Activated CD4-positive, alpha-beta T cell treated with anti-CD3 and anti-CD28 coated beads, Interleukin-2, amount 10 ng/mL, durations not matched to agents 7 days and 5 days (primary cell): ENCODE measurements around the gene SELENOI. TPM values are rescaled to one million over a fixed set of nuclear protein-coding genes. Genes with fewer than 3 reads are reported as not detected.
A peak's percentile ranks its signal among the peaks of the same experiment; 100 is the strongest.
"Not testable (repeated sequence)": the region's sequence is repeated elsewhere in the genome, so short reads cannot be mapped to it uniquely, and the experiment has no call there.

Experiments
- CTCF ChIA-PET: fragments of 350-600 bp; sonication (Branson Sonifier 250); formaldehyde crosslinking; loops from one replicate; lab custom pipeline; 2021; ENCODE audit warnings: antibody characterized with exemption; lab: Charles Lee
- POLR2A ChIA-PET: fragments of 350-600 bp; sonication (Branson Sonifier 250); formaldehyde crosslinking; loops from one replicate; lab custom pipeline; 2021; ENCODE audit warnings: antibody characterized with exemption; lab: Charles Lee
- DNase-seq: peaks from one replicate; pipeline ENCODE4 v3.0.0-alpha.2; 2020
- H3K27ac Mint-ChIP-seq: one replicate; pipeline ENCODE4 v1.8.0; 2021; ENCODE audit warnings: mild to moderate bottlenecking, moderate library complexity, mixed read lengths
- H3K27me3 Mint-ChIP-seq: one replicate; pipeline ENCODE4 v1.8.0; 2021; ENCODE audit warnings: mixed read lengths
- H3K36me3 Mint-ChIP-seq: one replicate; pipeline ENCODE4 v1.8.0; 2021; ENCODE audit warnings: low read depth, mixed read lengths
- H3K4me1 Mint-ChIP-seq: one replicate; pipeline ENCODE4 v1.8.0; 2021; ENCODE audit warnings: mixed read lengths
- H3K4me3 Mint-ChIP-seq: one replicate; pipeline ENCODE4 v1.8.0; 2021; ENCODE audit warnings: mild to moderate bottlenecking, moderate library complexity, mixed read lengths
- H3K9me3 Mint-ChIP-seq: one replicate; pipeline ENCODE4 v1.8.0; 2021; ENCODE audit warnings: mixed read lengths
- total RNA-seq, 2 experiments: library from RNA; stranded (reverse); gene quantifications; one replicate each; pipeline ENCODE4 v1.2.3, GENCODE V29; 2021

The SELENOI gene
- total RNA-seq, 2 experiments from 2014 or later: 26.9 to 29.7 TPM

DNA sequence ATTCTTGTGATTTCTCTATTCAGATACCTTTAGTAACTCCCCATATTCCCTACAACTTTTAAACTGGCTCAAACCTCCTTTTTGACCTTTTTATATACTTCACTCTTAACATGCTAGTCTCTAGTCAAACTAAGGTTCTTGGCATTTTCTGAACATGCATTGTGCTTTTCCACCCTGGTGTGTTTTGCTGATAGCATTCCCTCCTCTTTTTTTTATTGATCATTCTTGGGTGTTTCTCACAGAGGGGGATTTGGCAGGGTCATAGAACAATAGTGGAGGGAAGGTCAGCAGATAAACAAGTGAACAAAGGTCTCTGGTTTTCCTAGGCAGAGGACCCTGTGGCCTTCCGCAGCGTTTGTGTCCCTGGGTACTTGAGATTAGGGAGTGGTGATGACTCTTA, 23.7 kb downstream of the SELENOI start:
- CTCF ChIA-PET, POLR2A ChIA-PET: not testable (repeated sequence)
- H3K36me3 Mint-ChIP-seq: peaks cover 43% of the 10 kb centered on the region

DNA sequence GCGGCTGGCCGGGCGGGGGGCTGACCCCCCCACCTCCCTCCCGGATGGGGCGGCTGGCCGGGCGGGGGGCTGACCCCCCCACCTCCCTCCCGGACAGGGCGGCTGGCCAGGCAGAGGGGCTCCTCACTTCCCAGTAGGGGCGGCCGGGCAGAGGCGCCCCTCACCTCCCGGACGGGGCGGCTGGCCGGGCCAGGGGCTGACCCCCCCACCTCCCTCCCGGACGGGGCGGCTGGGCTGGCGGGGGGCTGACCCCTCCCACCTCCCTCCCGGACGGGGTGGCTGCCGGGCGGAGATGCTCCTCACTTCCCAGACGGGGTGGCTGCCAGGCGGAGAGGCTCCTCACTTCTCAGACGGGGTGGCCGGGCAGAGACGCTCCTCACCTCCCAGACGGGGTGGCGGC, 25.0 kb downstream of the SELENOI start:
- H3K36me3 Mint-ChIP-seq: peaks cover 42% of the 10 kb centered on the region
- POLR2A ChIA-PET, H3K4me1 Mint-ChIP-seq, DNase-seq, H3K27ac Mint-ChIP-seq, H3K27me3 Mint-ChIP-seq, H3K9me3 Mint-ChIP-seq, H3K4me3 Mint-ChIP-seq, CTCF ChIA-PET: not testable (repeated sequence)

More for the DNA sequence above, 23.7 kb downstream of the SELENOI start:
- H3K27me3 Mint-ChIP-seq, H3K4me1 Mint-ChIP-seq, DNase-seq, H3K9me3 Mint-ChIP-seq, H3K4me3 Mint-ChIP-seq, H3K27ac Mint-ChIP-seq: not testable (repeated sequence)

DNA sequence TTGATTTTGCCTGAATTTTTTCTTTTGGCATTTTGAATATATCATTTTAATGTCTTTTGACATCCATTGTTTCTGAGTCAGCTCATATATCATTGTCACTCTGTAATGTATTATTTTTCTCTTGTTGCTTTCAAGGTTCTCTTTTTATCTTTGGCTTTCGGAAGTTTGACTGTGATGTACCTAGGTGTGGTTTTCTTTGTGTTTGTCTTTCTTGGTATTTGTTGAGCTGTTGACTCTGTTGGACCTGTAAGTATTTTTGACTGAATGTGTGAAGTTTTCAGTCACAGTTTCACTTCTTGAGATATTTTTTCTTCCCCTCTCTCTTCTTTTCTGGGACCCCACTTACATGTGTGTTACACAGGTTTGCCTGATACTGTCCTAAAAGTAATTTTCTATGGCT, 30.9 kb downstream of the SELENOI start:
- peaks cover 52% of the 10 kb centered on the region for H3K36me3 Mint-ChIP-seq
- no peak overlapping the region for H3K4me3 Mint-ChIP-seq
- H3K27me3 Mint-ChIP-seq: no peaks in the 10 kb centered on the region
- DNase-seq: no peak
- peaks cover 33% of the 10 kb centered on the region for H3K4me1 Mint-ChIP-seq
- CTCF ChIA-PET: interaction anchor here (1.1 kb wide), 1 partner anchor 16 kb away, joined by 3 read pairs; no protein-coding TSS in a partner anchor
- POLR2A ChIA-PET: no interaction called here
- no peaks in the 10 kb centered on the region for H3K9me3 Mint-ChIP-seq
- peak overlapping the region; percentile 81 for H3K27ac Mint-ChIP-seq

DNA sequence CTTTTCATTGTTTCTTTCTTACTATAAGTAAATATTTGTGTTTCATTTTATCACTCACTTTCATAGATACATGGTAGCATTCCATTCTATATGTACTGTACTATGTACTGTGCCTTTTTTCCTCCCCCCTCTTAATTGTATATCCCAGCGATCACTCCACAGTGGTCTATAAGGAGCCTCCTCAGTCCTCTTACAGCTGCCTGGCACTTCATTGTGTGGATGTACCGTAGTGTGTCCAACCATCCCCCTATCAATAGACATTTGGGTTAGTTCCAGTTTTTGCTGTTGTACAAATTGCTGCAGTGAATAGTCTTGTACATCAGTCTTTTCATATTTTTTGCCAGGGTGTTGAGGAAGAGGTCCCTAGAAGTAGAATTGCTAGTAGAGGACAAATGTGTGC, 34.3 kb downstream of the SELENOI start:
- H3K36me3 Mint-ChIP-seq: peaks cover 48% of the 10 kb centered on the region
- H3K9me3 Mint-ChIP-seq: no peaks in the 10 kb centered on the region
- peaks cover 32% of the 10 kb centered on the region for H3K4me1 Mint-ChIP-seq
- H3K27me3 Mint-ChIP-seq: no peaks in the 10 kb centered on the region
- no peak overlapping the region for H3K27ac Mint-ChIP-seq
- DNase-seq: no peak
- POLR2A ChIA-PET: no interaction called here
- CTCF ChIA-PET: interaction anchor here (1.5 kb wide), 1 partner anchor 12 kb away, joined by 3 read pairs; no protein-coding TSS in a partner anchor
- H3K4me3 Mint-ChIP-seq: no peak overlapping the region

DNA sequence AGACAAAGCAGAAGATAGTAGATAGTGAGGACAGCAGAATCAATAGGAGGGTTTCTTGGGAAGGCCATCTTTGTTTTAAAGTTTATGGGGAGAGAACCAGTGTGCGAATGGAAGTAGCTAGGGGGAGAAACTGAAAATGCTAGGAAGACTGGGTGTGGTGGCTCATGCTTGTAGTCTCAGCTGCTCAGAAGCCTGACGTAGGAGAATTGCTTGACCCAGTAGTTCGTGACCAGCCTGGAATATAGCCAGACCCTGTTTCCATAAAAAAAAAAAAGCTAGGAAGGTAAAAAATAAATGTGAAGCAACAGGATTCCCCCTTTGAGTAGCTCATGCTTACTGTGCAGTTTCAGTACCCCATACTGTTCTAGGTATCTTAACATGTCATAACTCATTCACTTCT, 36.6 kb downstream of the SELENOI start:
- POLR2A ChIA-PET: interaction anchor here (0.6 kb wide), 2 partner anchors 38 to 111 kb away, joined by 4 to 5 read pairs; no protein-coding TSS in a partner anchor
- no peak overlapping the region for H3K27ac Mint-ChIP-seq

DNA sequence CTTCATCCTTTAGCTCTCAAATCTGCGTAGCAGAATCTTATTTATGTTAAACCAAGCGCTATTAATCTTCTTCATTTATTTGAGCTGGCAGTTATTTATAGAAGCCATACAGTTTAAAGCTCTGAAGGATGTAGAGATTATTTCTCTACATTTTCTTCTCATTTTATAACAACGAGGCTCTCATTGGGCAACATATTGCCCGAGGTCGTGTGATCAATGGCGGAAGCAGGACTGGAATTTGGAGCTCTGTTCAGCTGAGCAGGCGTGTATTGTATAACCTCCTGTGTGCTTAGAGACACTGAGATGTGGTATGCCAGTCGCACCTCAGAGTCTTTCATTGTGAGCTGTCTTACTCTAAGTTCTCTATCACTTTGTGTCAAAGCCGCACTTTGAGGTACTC, 38.2 kb downstream of the SELENOI start:
- peaks cover 41% of the 10 kb centered on the region for H3K36me3 Mint-ChIP-seq
- ChIA-PET POLR2A (no interaction called here), CTCF (no interaction called here)
- H3K27ac Mint-ChIP-seq: no peak overlapping the region
- H3K9me3 Mint-ChIP-seq: no peaks in the 10 kb centered on the region
- no peaks in the 10 kb centered on the region for H3K27me3 Mint-ChIP-seq
- peaks cover 5% of the 10 kb centered on the region for H3K4me1 Mint-ChIP-seq
- no peak overlapping the region for H3K4me3 Mint-ChIP-seq
- DNase-seq: no peak

More for the DNA sequence above, 36.6 kb downstream of the SELENOI start:
- H3K9me3 Mint-ChIP-seq: no peaks in the 10 kb centered on the region
- peaks cover 48% of the 10 kb centered on the region for H3K36me3 Mint-ChIP-seq
- no peak overlapping the region for H3K4me3 Mint-ChIP-seq
- DNase-seq: no peak
- peaks cover 18% of the 10 kb centered on the region for H3K4me1 Mint-ChIP-seq
- CTCF ChIA-PET: interaction anchor here (1.2 kb wide), 1 partner anchor 20 kb away, joined by 3 read pairs; no protein-coding TSS in a partner anchor
- no peaks in the 10 kb centered on the region for H3K27me3 Mint-ChIP-seq

DNA sequence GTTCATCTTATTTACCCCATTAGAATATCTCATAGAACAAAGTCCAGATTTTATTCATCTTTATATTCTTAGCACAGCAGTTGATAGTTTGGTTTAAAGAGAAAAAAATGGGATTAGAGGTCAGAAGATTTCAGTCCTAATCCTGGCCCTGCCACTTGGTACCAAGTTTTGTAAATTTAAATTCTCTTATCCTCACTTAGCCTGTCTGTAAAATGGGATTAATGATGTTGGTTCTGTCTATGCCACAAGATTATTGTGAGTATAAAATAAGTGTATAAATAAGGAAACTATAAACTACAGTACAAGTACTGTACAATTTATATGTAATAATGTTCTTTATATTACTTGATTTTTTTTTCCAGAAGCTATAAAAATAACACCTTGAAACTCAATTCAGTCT, 38.7 kb downstream of the SELENOI start:
- H3K4me3 Mint-ChIP-seq: no peak overlapping the region
- no peak for DNase-seq
- H3K27me3 Mint-ChIP-seq: no peaks in the 10 kb centered on the region
- peaks cover 5% of the 10 kb centered on the region for H3K4me1 Mint-ChIP-seq
- no peaks in the 10 kb centered on the region for H3K9me3 Mint-ChIP-seq
- ChIA-PET CTCF (no interaction called here), POLR2A (no interaction called here)
- no peak overlapping the region for H3K27ac Mint-ChIP-seq
- H3K36me3 Mint-ChIP-seq: peaks cover 44% of the 10 kb centered on the region

DNA sequence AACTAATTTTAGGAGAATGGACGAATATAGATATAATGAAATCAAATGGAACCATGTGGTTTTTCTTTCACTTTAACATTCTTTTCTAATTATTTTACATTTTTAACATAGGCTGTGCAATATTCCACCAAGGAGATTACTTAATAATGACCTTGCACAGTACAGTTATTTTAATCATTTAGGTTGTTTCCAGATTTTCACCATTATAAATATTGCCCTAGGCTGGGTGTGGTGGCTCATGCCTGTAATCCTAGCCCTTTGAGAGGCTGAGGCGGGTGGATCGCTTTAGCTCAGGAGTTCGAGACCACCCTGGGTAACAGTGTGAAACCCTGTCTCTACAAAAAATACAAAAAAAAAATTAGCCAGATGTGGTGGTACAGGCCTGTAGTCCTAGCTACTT, 41.2 kb downstream of the SELENOI start:
- ChIA-PET CTCF (interaction anchor here (1.6 kb wide), 1 partner anchor 13 kb away, joined by 4 read pairs; no protein-coding TSS in a partner anchor), POLR2A (interaction anchor here (0.8 kb wide), 1 partner anchor 9 kb away, joined by 7 read pairs; no protein-coding TSS in a partner anchor)
- Mint-ChIP-seq H3K4me1 (peaks cover under 1% of the 10 kb centered on the region), H3K36me3 (peaks cover 41% of the 10 kb centered on the region), H3K27ac (no peak overlapping the region), H3K9me3 (no peaks in the 10 kb centered on the region), H3K4me3 (no peak overlapping the region), H3K27me3 (no peaks in the 10 kb centered on the region)
- no peak for DNase-seq

DNA sequence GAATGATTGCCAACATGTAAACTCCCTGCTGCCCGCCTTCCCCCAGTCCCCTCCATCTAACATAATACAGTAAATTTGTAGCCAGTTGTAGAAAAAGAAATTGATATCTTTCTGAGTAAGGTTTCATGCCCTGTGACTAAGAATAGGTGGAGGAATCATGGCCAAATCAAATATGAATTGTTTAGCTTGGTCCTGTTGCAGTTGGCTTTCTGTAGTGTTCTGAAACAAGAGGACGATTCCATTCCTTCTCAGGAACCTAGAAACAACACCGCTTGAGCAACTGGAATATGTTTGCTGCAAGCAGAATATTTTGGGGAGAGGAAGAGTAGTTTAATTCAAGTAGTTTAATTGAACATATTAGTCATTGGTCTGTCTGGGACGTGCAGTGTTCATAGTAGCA, 48.8 kb downstream of the SELENOI start:
- H3K9me3 Mint-ChIP-seq: no peaks in the 10 kb centered on the region
- peaks cover 5% of the 10 kb centered on the region for H3K4me1 Mint-ChIP-seq
- no peak overlapping the region for H3K27ac Mint-ChIP-seq
- no peaks in the 10 kb centered on the region for H3K27me3 Mint-ChIP-seq
- peaks cover 13% of the 10 kb centered on the region for H3K36me3 Mint-ChIP-seq
- CTCF ChIA-PET: interaction anchor here (0.5 to 0.6 kb wide), 2 partner anchors 59 to 110 kb away, joined by 3 read pairs; no protein-coding TSS in a partner anchor
- DNase-seq: no peak
- H3K4me3 Mint-ChIP-seq: no peak overlapping the region
- POLR2A ChIA-PET: no interaction called here

DNA sequence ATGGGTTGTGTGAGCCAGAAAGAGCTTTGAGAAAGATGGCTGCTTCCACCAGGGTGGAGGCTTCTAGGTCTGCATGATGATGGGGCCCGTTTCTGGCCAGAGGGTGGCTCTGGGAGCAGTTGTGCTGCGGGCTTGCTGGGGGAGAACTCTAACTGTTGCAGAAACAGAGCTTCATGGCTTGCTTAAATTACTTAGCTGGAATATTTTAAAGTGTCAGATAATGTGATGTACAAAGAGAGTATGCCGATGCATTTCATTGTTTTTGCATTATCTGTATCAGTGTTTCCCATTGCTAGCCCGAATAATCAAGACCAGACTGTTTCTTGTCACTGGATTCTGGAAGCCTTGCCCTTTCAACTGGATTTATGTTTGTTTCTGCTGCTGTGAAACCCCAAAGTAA, 49.5 kb downstream of the SELENOI start:
- Mint-ChIP-seq H3K27me3 (no peaks in the 10 kb centered on the region), H3K4me3 (no peak overlapping the region), H3K9me3 (no peaks in the 10 kb centered on the region), H3K4me1 (peaks cover 10% of the 10 kb centered on the region), H3K36me3 (peaks cover 8% of the 10 kb centered on the region), H3K27ac (no peak overlapping the region)
- ChIA-PET POLR2A (no interaction called here), CTCF (no interaction called here)
- no peak for DNase-seq

DNA sequence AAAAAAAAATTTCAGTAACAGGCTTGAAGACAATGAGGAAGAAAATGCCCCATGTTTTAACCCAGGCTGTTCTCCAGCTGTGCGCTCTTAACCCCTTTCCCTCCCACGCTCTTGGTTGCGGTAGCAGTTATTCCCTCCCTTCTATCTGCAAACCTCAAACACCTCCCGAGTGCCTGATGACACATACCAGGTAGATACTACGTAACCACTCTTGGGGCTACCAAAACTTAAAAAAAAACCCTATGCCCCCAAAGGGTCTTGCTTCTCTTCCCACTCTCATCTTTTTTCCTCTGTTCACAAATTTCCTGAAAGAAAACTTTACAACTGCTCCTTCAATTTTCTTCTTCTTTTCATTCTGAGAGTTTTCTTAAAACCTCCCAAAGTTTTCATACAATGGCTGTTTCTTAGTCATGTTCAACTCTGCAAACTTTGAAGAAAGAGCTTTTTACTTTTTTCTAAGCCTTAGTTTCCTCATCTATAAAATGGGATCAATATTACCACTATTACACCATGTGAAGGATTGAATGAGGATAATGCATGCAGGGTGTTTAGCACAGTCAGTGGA, 50.9 kb downstream of the SELENOI start:
- Mint-ChIP-seq H3K4me1 (peaks cover 14% of the 10 kb centered on the region), H3K9me3 (no peaks in the 10 kb centered on the region), H3K27me3 (peaks cover 4% of the 10 kb centered on the region), H3K27ac (no peak overlapping the region), H3K36me3 (peaks cover 6% of the 10 kb centered on the region), H3K4me3 (no peak overlapping the region)
- ChIA-PET POLR2A (interaction anchor here (0.6 kb wide), 1 partner anchor 10 kb away, joined by 7 read pairs; no protein-coding TSS in a partner anchor), CTCF (interaction anchor here (0.9 to 1.3 kb wide), 2 partner anchors 8 to 14 kb away, joined by 4 to 7 read pairs; no protein-coding TSS in a partner anchor)
- no peak for DNase-seq

DNA sequence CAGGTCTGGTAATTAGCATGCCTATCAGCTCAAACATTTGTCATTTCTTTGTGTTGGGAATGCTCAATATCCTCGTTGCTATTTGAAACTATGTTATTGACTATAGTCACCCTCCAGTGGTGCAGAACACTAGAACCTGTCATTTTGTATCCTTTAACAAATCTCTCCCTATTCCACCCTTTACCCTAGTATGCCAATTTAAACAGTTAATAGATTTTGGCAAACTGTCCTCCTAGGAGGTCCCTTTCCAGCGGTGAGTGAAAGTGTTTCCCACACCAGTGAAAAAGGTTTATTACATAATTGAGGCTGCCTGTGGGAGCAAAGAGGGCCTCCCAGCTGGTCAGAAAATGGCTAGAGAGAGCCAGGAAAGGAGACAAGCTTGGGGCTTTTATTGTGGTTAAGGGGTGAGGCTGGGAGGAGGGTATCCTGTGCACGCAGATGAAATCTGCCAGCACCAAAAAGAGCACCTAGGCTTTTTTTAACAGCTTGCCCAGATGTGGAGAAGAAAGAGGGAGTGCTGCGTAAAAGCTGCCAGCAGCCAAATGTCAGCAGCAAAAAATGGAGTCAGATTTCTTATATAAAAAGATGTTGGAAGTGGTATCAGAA, 53.9 kb downstream of the SELENOI start:
- CTCF ChIA-PET: interaction anchor here (0.7 to 1.7 kb wide), 4 partner anchors 11 to 158 kb away, joined by 3 to 4 read pairs (median 3); no protein-coding TSS in a partner anchor
- POLR2A ChIA-PET: no interaction called here
- H3K27me3 Mint-ChIP-seq: peaks cover 4% of the 10 kb centered on the region
- no peak for DNase-seq
- no peaks in the 10 kb centered on the region for H3K9me3 Mint-ChIP-seq
- H3K4me3 Mint-ChIP-seq: no peak overlapping the region
- H3K27ac Mint-ChIP-seq: no peak overlapping the region
- peaks cover 14% of the 10 kb centered on the region for H3K4me1 Mint-ChIP-seq
- H3K36me3 Mint-ChIP-seq: peaks cover 4% of the 10 kb centered on the region

DNA sequence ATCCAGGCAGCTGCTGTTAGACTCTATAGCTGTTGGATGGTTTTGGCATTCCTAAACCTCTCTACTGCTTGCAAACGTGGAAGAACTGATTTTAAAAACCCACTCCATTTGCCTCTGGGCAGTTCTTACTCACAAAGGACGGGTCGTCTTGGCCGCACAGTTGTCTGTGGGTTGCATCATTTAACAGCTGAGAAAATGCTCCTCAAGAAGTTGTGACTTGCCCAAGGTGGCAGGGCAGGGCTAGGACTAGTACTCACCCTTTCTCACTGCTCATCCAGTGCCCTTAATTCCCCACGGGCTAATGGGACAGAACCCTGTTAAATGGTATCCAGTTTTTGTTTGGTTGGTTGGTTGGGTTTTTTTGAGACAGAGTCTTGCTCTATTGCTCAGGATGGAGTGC, 54.8 kb downstream of the SELENOI start:
- ChIA-PET CTCF (interaction anchor here (1.3 kb wide), 2 partner anchors 8 to 14 kb away, joined by 4 to 8 read pairs; no protein-coding TSS in a partner anchor), POLR2A (no interaction called here)
- peaks cover 4% of the 10 kb centered on the region for H3K36me3 Mint-ChIP-seq
- peaks cover 14% of the 10 kb centered on the region for H3K4me1 Mint-ChIP-seq
- no peak for DNase-seq
- no peak overlapping the region for H3K27ac Mint-ChIP-seq
- H3K9me3 Mint-ChIP-seq: no peaks in the 10 kb centered on the region
- no peak overlapping the region for H3K4me3 Mint-ChIP-seq
- H3K27me3 Mint-ChIP-seq: peaks cover 4% of the 10 kb centered on the region
